Gastrocnemius medialis (tissue), 4 donors: ENCODE measurements around the gene EPHA2. TPM values are rescaled to one million over a fixed set of nuclear protein-coding genes. Genes with fewer than 3 reads are reported as not detected.

Experiments
- ATAC-seq, 2 donors: fragments of 150-250 bp; one replicate each; pipeline ENCODE4 v1.9.1; 2016
- DNase-seq, 2 donors: peaks; one replicate each; pipeline ENCODE4 v3.0.0-alpha.2; 2019
- H3K27ac ChIP-seq, 4 donors: fragments of 200-600 bp; sonication (generic); 1 replicate in 1 of 4; 2 replicates in 3 of 4; pipeline ENCODE4 v1.5.1; 2016 to 2018; ENCODE audit warnings: mild to moderate bottlenecking in 2 of 4, moderate library complexity in 1 of 4
- H3K27me3 ChIP-seq, 3 donors: fragments of 200-600 bp; sonication (generic) in 2 of 3; 1 replicate in 1 of 3; 2 replicates in 2 of 3; pipeline versions ENCODE4 v1.5.1 to v1.6.0; 2016 to 2019; ENCODE audit warnings: mild to moderate bottlenecking in 1 of 3, moderate library complexity in 1 of 3
- H3K36me3 ChIP-seq, 2 donors: fragments of 200-600 bp; sonication (generic) in 1 of 2; one replicate each; pipeline ENCODE4 v1.5.1; 2017 to 2018
- H3K4me1 ChIP-seq, 2 donors: fragments of 200-600 bp; sonication (generic) in 1 of 2; one replicate each; pipeline ENCODE4 v1.5.1; 2016 to 2017; ENCODE audit warnings: mild to moderate bottlenecking in 2 of 2
- H3K4me3 ChIP-seq, 4 donors: fragments of 200-600 bp; sonication (generic) in 3 of 4; 1 replicate in 1 of 4; 2 replicates in 3 of 4; pipeline ENCODE4 v1.5.1; 2016 to 2019; ENCODE audit warnings: mild to moderate bottlenecking in 2 of 4
- H3K9me3 ChIP-seq, 3 donors: fragments of 200-600 bp; sonication (generic) in 2 of 3; 1 replicate in 1 of 3; 2 replicates in 2 of 3; pipeline ENCODE4 v1.5.1; 2016 to 2019
- CTCF ChIP-seq, 5 experiments: fragments of 450-650 bp in 3 of 5; fragments of 200-600 bp in 2 of 5; sonication (generic) in 2 of 5; IDR thresholded peaks in 4 of 5; conservative IDR thresholded peaks in 1 of 5; 1 replicate in 4 of 5; 2 replicates in 1 of 5; pipeline ENCODE4 v1.5.1; 2016 to 2019; ENCODE audit warnings: antibody characterized with exemption in 5 of 5, mild to moderate bottlenecking in 3 of 5, moderate library complexity in 3 of 5
- POLR2A ChIP-seq, 2 donors: fragments of 450-650 bp; IDR thresholded peaks; one replicate each; pipeline ENCODE4 v1.6.1; 2017; ENCODE audit warnings: antibody characterized with exemption in 2 of 2, mild to moderate bottlenecking in 2 of 2, moderate library complexity in 2 of 2
- in situ Hi-C, 4 donors: fragments of 200-750 bp; cut with MboI; loops; one replicate each; pipeline versions ENCODE4 v1.15.0 to v1.8.0; 2017; ENCODE audit warnings: low sequenced_read_pairs in 4 of 4
- intact Hi-C: fragments of 100-400 bp; cut with DNase I; formaldehyde crosslinking; loops from one replicate; pipeline ENCODE4 v1.15.1; 2023; ENCODE audit warnings: low total_unique reads
- total RNA-seq, 4 donors: library from RNA; depleted of rRNA; stranded (reverse); fragments of >200 nt; gene quantifications; one replicate each; pipeline versions ENCODE4 v1.1.0 to v1.2.3, GENCODE V29; 2016

The EPHA2 gene
- total RNA-seq, 4 donors from 2014 or later = 1.2 to 6.4 (median 2.9) TPM

DNA sequence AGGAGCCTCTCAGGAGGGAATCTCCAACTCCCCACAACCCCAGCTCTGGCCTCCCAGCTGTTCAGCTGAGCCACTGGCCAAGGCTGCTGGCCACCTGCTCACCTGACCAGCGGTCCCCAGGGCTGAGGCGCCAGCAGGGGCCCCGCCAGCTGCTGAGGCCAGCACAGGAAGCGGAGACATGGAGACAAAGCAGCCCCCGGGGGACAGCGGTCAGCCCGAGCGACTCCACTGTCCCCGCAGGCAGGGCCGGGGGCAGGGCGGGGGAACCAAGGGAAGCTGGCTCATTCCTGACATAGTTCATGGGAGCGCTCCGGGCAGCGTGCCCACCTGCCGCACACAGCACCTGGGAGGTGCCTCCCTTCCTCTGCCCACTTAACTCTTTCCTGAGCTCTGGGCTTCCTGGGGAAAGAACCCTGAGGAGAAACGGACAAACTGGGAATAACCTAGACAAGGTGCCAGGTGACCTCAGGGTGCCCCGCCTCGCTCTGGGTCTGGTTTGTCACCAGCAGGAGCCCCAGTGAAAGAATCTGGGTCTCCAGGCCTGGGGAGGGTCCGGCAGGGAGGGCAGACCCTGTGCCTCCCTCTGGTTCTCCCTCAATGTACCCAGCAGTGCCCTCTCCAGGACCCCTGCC, 10.7 kb downstream of the EPHA2 start:
- no peak for TF ChIP-seq CTCF (IDR thresholded peaks at IDR 0.05 in 4 of 5, conservative IDR thresholded peaks at IDR 0.05 in 1 of 5)
- no peak for TF ChIP-seq POLR2A (IDR thresholded peaks at IDR 0.05)
- H3K27ac ChIP-seq = peak overlapping the region; percentile 28 to 80 (median 76)
- intact Hi-C loops = loop anchor here (5.0 kb wide), 1 partner anchor 37 kb away; no protein-coding TSS in a partner anchor
- in situ Hi-C loops = no loop called here
- peaks cover 0 to 13% of the 10 kb centered on the region in 2 donors for H3K36me3 ChIP-seq
- peaks cover 26 to 37% of the 10 kb centered on the region in 2 donors for H3K4me1 ChIP-seq
- peak; percentile 47 to 51 for ATAC-seq
- H3K9me3 ChIP-seq = no peaks in the 10 kb centered on the region
- H3K4me3 ChIP-seq = peak overlapping the region; percentile 8 to 45 (median 38)
- H3K27me3 ChIP-seq = peaks cover 17 to 24% (median 20%) of the 10 kb centered on the region in 3 donors
- DNase-seq = peak in 1 of 2 donors; percentile 44

DNA sequence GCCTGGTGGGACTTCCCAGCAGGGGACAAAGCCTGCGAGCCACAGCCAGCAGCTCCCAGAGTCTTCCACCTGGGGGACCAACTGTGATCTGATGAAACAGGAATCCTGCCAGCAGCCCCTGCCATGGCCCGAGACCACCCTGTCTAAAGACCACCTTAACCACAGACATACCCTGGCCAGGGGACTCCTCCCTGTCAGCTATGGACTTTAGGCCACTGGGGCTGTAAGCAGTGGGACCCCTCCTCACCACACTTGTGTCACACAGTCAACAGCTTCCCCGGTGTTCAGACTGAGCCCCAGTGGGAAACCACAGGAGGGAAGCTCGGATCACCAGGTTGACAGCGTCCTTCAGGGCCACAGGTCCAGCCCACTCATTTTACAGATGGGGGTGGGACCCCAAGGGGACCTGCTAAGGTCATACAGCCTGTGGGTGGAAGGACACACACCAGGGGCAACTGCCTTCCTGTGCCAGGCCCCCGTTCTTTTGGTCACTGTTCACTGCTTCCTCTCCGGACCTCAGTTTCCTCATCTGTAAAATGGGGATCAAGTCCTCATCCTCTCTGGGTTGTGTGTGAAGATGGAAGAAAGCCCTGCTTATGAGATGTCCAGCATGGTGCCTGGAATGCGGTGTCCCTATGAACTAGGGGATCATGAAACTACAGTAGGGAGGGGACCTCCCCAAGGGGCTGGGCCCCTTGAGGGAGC, 11.4 kb downstream of the EPHA2 start:
- no peak for DNase-seq
- intact Hi-C loops (loop anchor here (5.0 kb wide), 2 partner anchors 38 to 52 kb away; no protein-coding TSS in a partner anchor), in situ Hi-C loops (no loop called here)
- Histone ChIP-seq H3K27ac (peak overlapping the region; percentile 28 to 80 (median 76)), H3K36me3 (peaks cover 0 to 13% of the 10 kb centered on the region in 2 donors), H3K9me3 (no peaks in the 10 kb centered on the region), H3K4me1 (peaks cover 26 to 37% of the 10 kb centered on the region in 2 donors), H3K27me3 (peaks cover 17 to 24% (median 20%) of the 10 kb centered on the region in 3 donors), H3K4me3 (peak overlapping the region in 3 of 4 donors; percentile 35 to 45 (median 42))
- TF ChIP-seq POLR2A (IDR thresholded peaks at IDR 0.05) (no peak), CTCF (IDR thresholded peaks at IDR 0.05 in 4 of 5, conservative IDR thresholded peaks at IDR 0.05 in 1 of 5) (no peak)
- no peak for ATAC-seq

GRCh38 chr1:16143566-16144324, 12.1 kb downstream of the EPHA2 start:
- DNase-seq = no peak
- Histone ChIP-seq H3K4me3 (no peak overlapping the region), H3K36me3 (peaks cover 0 to 8% of the 10 kb centered on the region in 2 donors), H3K27me3 (peaks cover 17 to 24% (median 20%) of the 10 kb centered on the region in 3 donors), H3K4me1 (peaks cover 26 to 37% of the 10 kb centered on the region in 2 donors), H3K9me3 (no peaks in the 10 kb centered on the region), H3K27ac (peak overlapping the region; percentile 28 to 80 (median 76))
- TF ChIP-seq CTCF (IDR thresholded peaks at IDR 0.05 in 4 of 5, conservative IDR thresholded peaks at IDR 0.05 in 1 of 5) (no peak), POLR2A (IDR thresholded peaks at IDR 0.05) (no peak)
- in situ Hi-C loops = no loop called here
- intact Hi-C loops = loop anchor here (5.0 kb wide), 1 partner anchor 51 kb away; no protein-coding TSS in a partner anchor
- no peak for ATAC-seq

DNA sequence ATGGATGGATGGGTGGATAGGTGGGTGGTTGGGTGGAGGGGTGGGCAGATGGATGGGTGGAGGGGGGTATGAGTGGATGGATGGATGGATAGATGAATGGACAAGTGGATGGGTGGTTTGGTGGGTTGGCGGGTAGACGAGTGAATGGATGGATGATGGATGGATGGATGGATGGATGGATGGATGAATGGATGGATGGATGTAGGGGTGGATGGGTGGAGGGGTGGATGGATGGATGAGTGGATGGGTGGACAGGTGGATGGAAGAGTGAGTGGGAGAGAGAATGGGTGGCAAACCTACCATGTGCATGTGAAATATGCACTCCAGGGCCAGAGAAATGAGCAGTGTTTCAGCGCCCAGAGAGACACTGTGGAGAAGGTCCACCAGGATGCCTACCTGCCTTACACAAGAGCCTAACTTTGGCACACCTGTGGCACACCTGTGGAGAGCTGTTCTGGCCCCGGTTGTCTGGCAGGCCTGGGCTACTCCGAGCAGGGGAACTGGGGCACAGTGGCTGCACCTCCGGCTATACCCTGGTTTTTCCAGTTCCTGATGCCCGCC, 12.8 kb downstream of the EPHA2 start:
- H3K4me1 ChIP-seq = peaks cover 26 to 37% of the 10 kb centered on the region in 2 donors
- no peaks in the 10 kb centered on the region for H3K9me3 ChIP-seq
- peaks cover 0 to 1% of the 10 kb centered on the region in 2 donors for H3K36me3 ChIP-seq
- no peak overlapping the region for H3K4me3 ChIP-seq
- H3K27ac ChIP-seq = peak overlapping the region in 2 of 4 donors; percentile 73 to 80
- no peak for ATAC-seq
- TF ChIP-seq POLR2A (IDR thresholded peaks at IDR 0.05) = no peak
- intact Hi-C loops (loop anchor here (5.0 kb wide), 1 partner anchor 51 kb away; no protein-coding TSS in a partner anchor), in situ Hi-C loops (no loop called here)
- DNase-seq = no peak
- H3K27me3 ChIP-seq = peaks cover 17 to 24% (median 20%) of the 10 kb centered on the region in 3 donors
